Amniotic stem cell (primary cell): ENCODE results near the gene MGST1.
"Not testable (repeated sequence)": the region's sequence is repeated elsewhere in the genome, so short reads cannot be mapped to it uniquely, and the experiment has no call there.

Source experiments
- DNase-seq: peaks from one replicate; lab custom pipeline; 2025; lab: John Stamatoyannopoulos, UW

The MGST1 gene

DNA sequence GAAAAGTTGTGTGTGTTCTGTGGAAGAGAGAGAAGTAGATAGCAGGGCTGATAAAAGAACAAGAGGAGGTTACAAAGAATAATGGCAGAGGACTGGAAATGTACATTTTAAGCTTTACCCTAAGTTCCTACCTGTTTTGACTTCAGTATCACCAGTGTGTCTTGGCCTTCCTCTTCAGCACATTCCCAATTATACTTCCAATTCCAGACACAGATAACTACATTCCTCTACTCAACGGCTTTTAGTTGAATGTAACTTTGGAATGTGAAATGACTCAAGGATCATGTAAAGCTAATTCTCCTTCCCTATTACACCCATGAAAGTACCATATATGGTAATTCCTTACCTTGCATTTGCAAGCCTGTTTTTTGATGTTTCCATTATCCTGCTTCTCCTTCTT is 5.0 kb downstream of the MGST1 start:
- DNase-seq, result no peak

DNA sequence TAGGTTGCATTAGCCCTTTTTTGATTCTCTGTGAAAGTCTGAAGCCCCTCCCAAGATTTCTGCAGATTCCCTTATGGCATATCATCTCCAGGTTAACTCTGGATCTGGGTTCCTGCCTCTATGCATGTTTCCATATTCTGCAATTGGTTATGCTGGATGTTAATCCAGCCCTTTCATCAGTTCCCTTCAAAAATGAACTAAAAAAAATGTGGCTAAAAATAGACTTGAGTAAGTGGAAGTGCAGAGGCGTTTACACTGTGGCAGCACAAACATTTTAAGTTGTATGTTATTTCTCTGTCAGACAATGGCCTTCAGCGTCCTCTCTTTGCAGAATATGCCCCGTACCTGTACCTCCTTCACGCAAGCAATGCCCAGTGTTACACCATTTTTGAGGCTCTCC is 11.4 kb downstream of the MGST1 start:
- DNase-seq, result no peak

DNA sequence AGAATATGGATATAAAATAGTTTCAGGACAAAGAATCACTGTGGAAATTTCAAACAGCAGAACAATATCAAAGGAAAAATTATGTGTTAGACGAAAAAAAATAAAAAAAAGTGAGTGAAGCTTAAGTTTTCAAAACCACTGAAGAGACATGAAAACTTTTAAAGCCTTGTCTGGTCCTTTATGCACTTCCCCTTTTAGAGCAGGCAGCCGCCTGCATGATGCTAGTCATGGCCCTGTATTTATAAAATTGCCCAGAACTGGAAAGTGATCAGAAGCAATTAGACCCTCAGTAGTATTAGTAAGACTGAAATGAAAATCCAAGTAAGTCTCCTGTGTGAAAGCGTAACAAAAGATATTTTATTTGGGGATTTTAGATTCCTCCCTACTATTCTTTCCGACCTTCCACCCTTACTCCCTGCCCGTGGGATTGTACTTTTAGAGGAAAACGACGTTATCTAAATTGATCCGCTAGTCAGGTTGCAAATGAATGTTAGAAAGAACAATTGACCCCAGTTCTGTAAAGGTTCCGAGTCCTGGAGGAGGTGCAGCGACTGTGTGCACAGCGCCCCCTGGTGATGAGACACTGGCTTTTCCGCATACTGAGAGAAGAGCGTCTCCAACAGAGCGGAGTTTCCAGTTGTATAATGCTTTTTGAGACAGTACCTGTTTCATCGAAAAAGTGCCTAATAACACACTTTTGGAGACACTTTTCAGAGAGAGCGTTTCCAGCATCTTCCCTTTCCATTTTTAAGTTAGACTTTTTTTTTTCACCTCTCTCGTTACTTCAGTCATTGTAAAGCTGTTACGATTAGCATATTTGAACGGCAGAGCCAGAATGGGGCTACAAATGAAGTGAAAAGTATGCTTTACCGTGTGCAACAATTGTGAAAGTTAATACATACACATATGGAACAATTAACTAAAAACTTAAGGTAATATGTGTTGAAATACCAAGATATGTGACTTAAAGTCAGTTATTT is 12.4 kb downstream of the MGST1 start:
- DNase-seq, result no peak

DNA sequence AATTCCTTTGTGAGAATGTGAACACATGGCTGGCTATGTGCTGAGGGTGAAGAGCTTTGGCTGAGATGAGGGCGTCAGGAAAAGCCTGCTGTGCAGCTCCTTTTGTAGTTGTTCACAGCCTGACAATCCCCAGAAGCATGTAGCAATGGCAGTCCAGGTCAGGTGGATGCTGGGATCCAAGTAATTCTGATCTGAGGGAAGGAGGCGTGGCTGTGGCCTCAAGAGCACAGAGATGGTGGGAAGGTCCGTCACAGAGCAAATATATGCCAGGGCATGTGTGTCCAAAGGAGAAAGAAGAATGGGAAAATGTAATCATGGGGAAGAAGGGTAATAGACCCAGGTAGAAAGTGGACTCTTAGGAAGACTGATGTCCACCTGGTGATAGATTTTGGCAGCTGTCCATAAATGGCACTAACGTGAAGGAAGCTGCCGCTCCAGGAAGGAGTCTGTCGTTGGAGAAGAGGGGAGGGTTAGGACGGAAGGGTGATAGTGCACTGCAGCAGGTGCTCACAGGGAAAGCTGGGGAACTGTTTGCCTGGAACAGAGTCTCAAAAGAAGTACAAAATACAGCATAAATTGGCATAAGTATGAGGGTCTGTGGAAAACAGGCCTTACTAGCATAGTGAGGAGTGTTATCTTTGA is 13.8 kb downstream of the MGST1 start:
- DNase-seq, result no peak

DNA sequence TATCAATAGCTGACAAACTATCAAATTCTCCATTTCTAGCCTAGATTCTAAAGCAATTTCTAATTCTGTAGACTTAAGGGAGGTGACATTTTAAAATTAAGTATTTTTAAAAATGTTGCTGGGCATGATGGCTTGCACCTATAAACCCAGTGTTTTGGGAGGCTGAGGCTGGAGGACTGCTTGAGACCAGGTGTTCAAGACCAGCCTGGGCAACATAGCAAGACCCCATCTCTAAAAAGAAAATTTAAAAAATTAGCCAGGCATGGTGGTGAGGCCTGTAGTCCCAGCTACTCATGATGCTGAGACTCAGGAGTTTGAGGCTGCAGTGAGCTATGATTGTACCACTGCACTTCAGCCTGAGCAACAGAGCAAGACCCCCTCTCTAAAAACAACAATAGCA is 15.1 kb downstream of the MGST1 start:
- DNase-seq, result no peak

DNA sequence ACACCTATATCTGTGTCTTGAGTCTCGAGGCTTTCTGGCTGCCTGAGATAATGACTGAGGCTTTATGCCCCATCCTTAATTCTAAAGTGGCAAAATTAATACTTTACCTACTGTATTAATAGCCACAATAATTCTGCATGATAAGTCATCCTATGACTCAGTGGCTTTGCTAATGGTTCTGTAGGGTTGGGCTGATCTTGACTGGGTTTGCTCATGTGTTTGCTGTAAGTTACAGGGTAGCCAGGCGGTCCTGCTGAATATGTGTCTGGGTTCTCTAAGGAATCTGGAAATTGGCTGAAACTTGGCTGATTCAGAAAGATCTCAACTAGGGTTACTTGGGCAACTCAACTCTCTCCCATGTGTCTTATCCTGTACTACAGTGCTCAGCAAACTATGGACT is 21.7 kb downstream of the MGST1 start:
- no peak for DNase-seq

DNA sequence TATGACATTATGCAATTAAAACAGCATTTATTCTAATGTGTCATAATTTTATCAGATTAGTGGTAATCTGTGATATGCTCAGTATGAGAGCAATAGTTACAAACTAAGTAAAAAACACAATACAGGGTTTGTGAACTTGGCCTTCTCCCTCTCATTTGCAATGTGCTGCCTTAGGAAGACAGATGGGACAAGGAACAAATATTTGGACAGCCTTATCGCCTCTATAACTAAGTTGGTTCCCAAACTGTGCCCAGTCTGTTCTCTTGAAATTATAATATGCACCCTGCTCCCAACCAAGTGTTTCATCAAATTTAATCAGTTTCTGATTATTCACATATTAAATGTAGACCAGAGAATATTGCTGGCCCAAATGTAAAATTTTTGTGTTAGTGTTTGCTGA is 22.7 kb downstream of the MGST1 start:
- no peak for DNase-seq

DNA sequence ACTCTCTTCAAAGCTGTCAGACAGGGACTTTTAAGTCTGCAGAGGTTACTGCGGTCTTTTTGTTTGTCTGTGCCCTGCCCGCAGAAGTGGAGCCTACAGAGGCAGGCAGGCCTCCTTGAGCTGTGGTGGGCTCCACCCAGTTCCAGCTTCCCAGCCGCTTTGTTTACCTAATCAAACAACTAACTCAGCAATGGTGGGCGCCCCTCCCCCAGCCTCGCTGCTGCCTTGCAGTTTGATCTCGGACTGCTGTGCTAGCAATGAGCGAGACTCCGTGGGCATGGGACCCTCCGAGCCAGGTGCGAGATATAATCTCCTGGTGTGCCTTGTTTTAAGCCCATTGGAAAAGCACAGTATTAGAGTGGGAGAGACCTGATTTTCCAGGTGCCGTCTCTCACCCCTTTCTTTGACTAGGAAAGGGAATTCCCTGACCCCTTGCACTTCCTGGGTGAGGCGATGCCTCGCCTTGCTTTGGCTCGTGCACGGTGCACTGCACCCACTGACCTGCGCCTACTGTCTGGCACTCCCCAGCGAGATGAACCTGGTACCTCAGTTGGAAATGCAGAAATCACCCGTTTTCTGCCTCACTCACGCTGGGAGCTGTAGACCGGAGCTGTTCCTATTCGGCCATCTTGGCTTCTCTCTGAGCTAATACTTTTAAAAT is 35.3 kb downstream of the MGST1 start:
- not testable (repeated sequence) for DNase-seq

DNA sequence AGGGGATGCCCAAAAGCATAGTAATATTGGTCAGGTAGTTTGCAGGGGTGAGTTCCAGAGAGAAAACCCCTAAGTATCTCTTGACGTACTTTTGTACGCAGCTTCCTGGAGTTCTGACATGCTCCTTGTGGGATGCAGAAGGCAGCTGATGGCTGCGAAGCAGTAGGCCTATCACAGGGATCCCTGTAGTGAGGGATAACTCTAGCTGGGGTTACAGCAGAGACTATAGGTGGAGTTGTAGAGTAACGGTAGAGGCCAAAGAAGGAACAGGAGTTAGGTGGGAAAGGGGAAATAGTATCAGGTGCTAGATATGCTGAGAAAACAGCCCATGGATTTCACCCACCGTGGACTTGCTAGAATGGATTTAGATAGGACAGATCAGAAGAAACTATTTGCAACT is 37.3 kb downstream of the MGST1 start:
- DNase-seq, result no peak

DNA sequence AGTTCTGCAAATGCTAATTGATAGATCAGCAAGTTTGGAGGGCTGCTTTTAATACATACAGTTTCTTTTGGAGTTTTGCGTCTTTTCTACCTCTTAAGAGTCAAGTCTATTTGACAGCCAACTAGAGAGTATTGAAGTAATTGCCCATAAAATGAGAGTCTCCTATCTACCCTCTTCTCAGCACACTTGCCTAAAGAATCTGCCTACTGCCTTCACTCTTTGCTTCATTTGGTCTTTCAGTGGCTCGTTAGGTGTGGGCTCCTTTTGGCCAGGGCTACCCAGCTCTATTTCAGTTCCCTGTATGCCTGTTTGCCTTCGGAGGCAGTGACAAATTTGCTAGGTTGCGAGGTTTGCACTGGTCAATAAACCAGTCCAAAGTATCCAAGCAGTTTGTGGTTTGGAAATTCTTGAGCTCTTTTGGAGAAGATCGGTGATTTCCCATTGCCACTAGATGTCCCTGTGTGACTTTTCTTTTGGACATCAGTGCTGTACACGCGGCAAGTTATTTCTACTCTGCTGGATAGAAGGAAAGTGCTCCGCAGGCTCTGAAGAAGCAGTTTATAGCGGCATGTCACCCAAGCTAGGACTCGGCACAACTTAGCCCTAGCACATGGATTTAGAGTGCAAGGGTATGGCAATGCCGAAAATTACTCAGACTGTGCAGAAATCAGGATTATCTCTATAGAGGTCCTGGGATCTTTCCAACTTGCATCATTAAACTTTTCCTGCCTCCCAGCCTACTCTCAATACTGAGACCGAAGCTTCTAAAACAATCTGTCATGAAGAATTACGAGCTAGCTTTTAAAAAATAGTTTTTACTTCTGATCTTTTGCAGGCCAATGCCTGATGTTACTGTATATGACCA is 38.6 kb downstream of the MGST1 start:
- no peak for DNase-seq

DNA sequence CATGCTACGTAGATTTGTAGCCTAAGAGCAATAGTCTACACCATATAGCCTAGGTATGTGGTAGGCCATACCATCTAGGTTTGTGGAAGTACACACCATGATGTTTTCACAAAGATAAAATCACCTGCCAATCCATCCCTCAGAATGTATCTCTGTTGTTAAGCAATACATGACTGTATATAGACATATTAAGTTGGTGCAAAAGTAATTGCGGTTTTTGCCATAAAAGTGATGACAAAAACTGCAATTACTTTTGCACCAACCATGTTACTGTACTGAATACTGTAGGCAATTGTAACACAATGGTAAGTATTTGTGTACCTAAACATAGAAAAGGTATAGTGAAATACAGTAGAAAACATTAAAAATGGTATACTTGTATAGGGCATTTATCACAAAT is 40.5 kb downstream of the MGST1 start:
- DNase-seq, result no peak

DNA sequence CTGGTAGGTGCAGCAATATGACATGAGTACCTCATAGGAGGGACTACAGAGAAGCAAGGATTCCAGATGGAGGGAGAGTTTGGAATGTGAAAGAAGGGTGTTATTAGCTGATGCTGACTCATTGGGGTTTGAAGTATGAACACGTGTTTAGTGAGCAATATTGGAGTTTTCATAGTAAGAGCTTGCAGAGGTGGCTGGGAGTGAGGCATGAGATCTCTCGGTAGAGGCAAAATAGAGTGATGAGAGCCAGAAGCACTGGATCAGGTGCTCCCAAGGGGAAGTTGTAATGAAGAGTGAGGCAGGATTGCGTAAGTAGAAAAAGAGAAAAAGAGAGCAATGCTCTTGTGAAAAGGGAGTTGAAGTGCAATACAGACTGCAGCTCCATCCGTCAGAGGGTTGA is 42.1 kb downstream of the MGST1 start:
- DNase-seq, result no peak

DNA sequence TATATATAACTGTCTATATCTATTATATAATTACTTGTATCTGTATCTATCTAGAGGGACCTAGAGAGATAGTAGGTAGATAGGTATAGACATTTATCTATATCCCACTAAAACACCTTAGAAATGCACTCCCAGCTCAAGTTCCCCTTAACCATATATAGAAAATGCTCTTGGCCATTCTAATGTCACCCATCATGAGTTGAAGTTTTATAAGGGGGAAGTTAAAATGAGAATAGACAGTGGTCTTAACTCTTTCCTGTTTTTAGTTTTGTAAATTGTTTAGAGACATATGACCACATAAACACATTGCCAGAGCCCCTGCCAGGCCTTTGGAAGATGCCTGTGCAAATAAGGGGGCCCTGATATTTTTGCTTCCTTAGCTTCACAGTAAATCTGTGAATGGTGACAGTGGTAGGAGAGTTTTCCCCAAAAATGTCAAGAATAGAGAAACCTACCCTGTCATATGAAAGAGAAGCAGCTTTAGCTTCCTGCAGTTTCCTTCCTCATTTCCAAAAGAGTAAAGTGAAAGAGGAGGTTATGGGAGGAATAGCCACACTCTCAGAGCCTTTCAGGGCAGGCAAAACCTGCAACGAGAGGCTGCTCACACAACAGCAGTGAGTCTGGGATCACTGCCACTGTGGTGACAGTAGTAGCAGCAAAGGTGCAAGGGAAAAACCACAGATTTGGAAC is 45.5 kb downstream of the MGST1 start:
- no peak for DNase-seq

DNA sequence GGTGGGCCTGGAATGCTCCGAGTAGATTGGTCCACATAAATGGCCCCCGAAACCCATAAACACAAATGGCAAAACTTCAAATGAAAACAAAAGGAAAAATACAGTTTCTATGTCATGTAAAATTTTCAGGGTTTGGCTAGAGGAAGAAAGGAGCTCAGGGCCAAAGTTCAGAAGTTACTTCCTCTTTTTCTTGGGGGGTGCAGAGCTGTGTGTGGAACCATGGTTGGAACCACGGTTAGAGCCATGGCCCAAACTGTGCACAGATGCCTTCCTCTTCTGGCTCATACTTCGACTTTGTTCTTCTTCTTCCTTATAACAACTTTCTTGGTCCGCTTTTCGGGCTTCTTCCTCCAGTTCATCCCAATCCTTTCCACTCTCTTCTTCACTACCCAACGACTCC is 51.7 kb downstream of the MGST1 start:
- DNase-seq, result no peak

DNA sequence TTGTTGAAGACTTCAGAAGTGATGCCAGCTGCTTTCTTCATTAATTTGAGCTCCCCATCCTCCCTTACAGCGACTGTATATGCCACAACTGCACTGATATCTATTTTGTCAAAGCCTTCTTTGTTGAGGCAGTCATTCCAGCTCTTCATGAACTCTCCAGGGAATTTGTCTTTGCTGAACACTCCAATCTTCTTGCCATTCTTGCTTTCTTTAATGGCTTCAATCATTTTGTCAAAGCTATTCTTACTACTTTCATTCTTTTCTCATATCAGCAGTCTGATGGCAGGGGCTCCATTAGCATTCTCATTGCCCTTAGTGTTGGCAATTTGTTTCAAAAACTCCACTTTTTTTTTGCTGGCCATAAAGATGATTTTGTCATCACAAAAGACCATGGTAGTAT is 54.4 kb downstream of the MGST1 start:
- not testable (repeated sequence) for DNase-seq

DNA sequence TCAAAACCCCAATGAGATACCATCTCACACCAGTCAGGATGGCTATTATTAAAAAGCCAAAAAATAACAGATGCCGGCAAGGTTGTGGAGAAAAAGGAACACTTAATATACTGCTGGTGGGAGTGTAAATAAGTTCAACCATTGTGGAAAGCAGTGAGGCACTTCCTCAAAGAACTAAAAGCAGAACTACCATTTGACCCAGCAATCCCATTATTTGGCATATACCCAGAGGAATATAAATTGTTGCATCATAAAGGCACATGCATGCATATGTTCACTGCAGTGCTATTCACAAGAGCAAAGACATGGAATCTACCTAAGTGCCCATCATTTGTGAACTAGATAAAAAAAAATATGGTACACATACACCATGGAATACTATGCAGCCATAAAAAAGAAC is 59.9 kb downstream of the MGST1 start:
- no peak for DNase-seq
